Stimulated activated CD4-positive, alpha-beta T cell treated with anti-CD3 and anti-CD28 coated beads, Interleukin-4, amount 100 ng/mL, for 1 hour (primary cell): Measurements from ENCODE around the gene MARCHF5.
A peak's percentile ranks its signal among the peaks of the same experiment; 100 is the strongest.

Experiments
- DNase-seq: peaks from one replicate; pipeline ENCODE4 v3.0.0-alpha.2; 2020

The MARCHF5 gene

GRCh38 chr10:92290837-92291615 is at the start of gene MARCHF5, which contains the start of gene CPEB3:
TSS of gene MARCHF5 (plus strand) at chr10:92291167. CDS start at chr10:92291495, 328 bp downstream.
TSS of gene CPEB3 (minus strand) at chr10:92291078. CDS start at chr10:92240350, 50,728 bp downstream.
- DNase-seq, result peak; percentile 89

- no peak for DNase-seq
These were observed 49.5 kb upstream of the MARCHF5 start for GRCh38 chr10:92241501-92241900.

GRCh38 chr10:92242380-92242779 is 48.6 kb upstream of the MARCHF5 start:
- no peak for DNase-seq

GRCh38 chr10:92242910-92243671 is 47.9 kb upstream of the MARCHF5 start:
- DNase-seq, result peak; percentile 43

GRCh38 chr10:92244796-92245195 is 46.2 kb upstream of the MARCHF5 start:
- no peak for DNase-seq

GRCh38 chr10:92248566-92248965 is 42.4 kb upstream of the MARCHF5 start:
- no peak for DNase-seq

- DNase-seq, result no peak
These were observed 27.6 kb upstream of the MARCHF5 start for GRCh38 chr10:92263396-92263795.

GRCh38 chr10:92264249-92264648 is 26.7 kb upstream of the MARCHF5 start:
- no peak for DNase-seq

GRCh38 chr10:92265687-92266258 is 25.2 kb upstream of the MARCHF5 start:
- no peak for DNase-seq

- no peak for DNase-seq
These were observed 23.6 kb upstream of the MARCHF5 start for GRCh38 chr10:92267343-92267742.

- no peak for DNase-seq
These were observed 22.2 kb upstream of the MARCHF5 start for GRCh38 chr10:92268748-92269147.

- no peak for DNase-seq
These were observed 16.9 kb upstream of the MARCHF5 start for GRCh38 chr10:92274071-92274470.

GRCh38 chr10:92278996-92279696 is 11.8 kb upstream of the MARCHF5 start:
- DNase-seq, result no peak

- no peak for DNase-seq
These were observed 6.8 kb upstream of the MARCHF5 start for GRCh38 chr10:92284112-92284704.

GRCh38 chr10:92290076-92290836 is 711 bp upstream of the MARCHF5 start:
- peak; percentile 29 for DNase-seq

GRCh38 chr10:92291616-92291865 is 574 bp downstream of the MARCHF5 start:
- no peak for DNase-seq

GRCh38 chr10:92291921-92292845 is 1.2 kb downstream of the MARCHF5 start:
- peak; percentile 41 for DNase-seq

- DNase-seq, result no peak
These were observed 7.5 kb downstream of the MARCHF5 start for GRCh38 chr10:92298487-92298886.

- no peak for DNase-seq
These were observed 12.1 kb downstream of the MARCHF5 start for GRCh38 chr10:92303096-92303495.

GRCh38 chr10:92304061-92304460 is 13.1 kb downstream of the MARCHF5 start:
- DNase-seq, result no peak
